PC-9 (cell line): ENCODE measurements around the gene B9D1. TPM values are rescaled to one million over a fixed set of nuclear protein-coding genes. Genes with fewer than 3 reads are reported as not detected.

Experiments used
- BruUV-seq: library from RNA; stranded (reverse); fragments of 400-500 nt; replicated peaks from 2 replicates; lab custom pipeline; 2021; lab: Mats Ljungman, UMichigan
- CTCF ChIA-PET: fragments of 300-600 bp; sonication (Branson Sonifier 250); formaldehyde crosslinking; loops from one replicate; lab custom pipeline; 2022; ENCODE audit warnings: antibody characterized with exemption; lab: Charles Lee
- POLR2A ChIA-PET: fragments of 300-600 bp; sonication (Branson Sonifier 250); formaldehyde crosslinking; loops from one replicate; lab custom pipeline; 2022; ENCODE audit warnings: antibody characterized with exemption; ENCODE audit not compliant: unreplicated experiment; lab: Charles Lee
- DNase-seq, 2 experiments: peaks; one replicate each; pipeline versions ENCODE4 v3.0.0 to v3.0.0-alpha.2; 2015 to 2022; ENCODE audit warnings: mixed read lengths in 1 of 2
- H2AFZ ChIP-seq: fragments of 200-600 bp; sonication (generic); 2 replicates; pipeline ENCODE4 v1.8.1; 2017; ENCODE audit warnings: antibody characterized with exemption
- H3F3A ChIP-seq: fragments of 200-600 bp; sonication (generic); 2 replicates; pipeline ENCODE4 v1.8.1; 2017; ENCODE audit warnings: antibody characterized with exemption, mild to moderate bottlenecking, low read depth; ENCODE audit not compliant: insufficient read depth
- H3K27ac ChIP-seq: fragments of 200-600 bp; sonication (generic); 2 replicates; pipeline ENCODE4 v1.6.1; 2016; ENCODE audit warnings: mixed run types
- H3K27me3 ChIP-seq: fragments of 200-600 bp; sonication (generic); 2 replicates; pipeline ENCODE4 v1.6.1; 2016; ENCODE audit warnings: low read depth, mixed run types; ENCODE audit not compliant: insufficient read depth
- H3K36me3 ChIP-seq: fragments of 200-600 bp; sonication (generic); 2 replicates; pipeline ENCODE4 v1.6.1; 2016; ENCODE audit warnings: low read depth, mixed run types
- H3K4me1 ChIP-seq: fragments of 200-600 bp; sonication (generic); replicated peaks from 2 replicates; pipeline ENCODE4 v1.6.1; 2016; ENCODE audit warnings: mixed run types; ENCODE audit not compliant: insufficient read depth
- H3K4me2 ChIP-seq: fragments of 200-600 bp; sonication (generic); 2 replicates; pipeline ENCODE4 v1.6.1; 2017; ENCODE audit warnings: mixed run types
- H3K4me3 ChIP-seq: fragments of 200-600 bp; sonication (generic); 2 replicates; pipeline ENCODE4 v1.6.1; 2016; ENCODE audit warnings: mixed run types
- H3K79me2 ChIP-seq: fragments of 200-600 bp; sonication (generic); 2 replicates; pipeline ENCODE4 v1.6.1; 2017; ENCODE audit warnings: low read depth, mixed run types
- H3K9me2 ChIP-seq: fragments of 200-600 bp; sonication (generic); 2 replicates; pipeline ENCODE4 v1.8.1; 2017; ENCODE audit warnings: mild to moderate bottlenecking; ENCODE audit not compliant: insufficient read depth
- H3K9me3 ChIP-seq: fragments of 200-600 bp; sonication (generic); 2 replicates; pipeline ENCODE4 v1.8.1; 2016; ENCODE audit warnings: low read depth; ENCODE audit not compliant: insufficient read depth
- H4K20me1 ChIP-seq: fragments of 200-600 bp; sonication (generic); 2 replicates; pipeline ENCODE4 v1.8.1; 2017; ENCODE audit not compliant: insufficient read depth
- CTCF ChIP-seq: fragments of 200-600 bp; sonication (generic); conservative IDR thresholded peaks from 2 replicates; pipeline ENCODE4 v1.6.1; 2017; ENCODE audit warnings: mixed run types, antibody characterized with exemption, mild to moderate bottlenecking, moderate library complexity
- EZH2 ChIP-seq: fragments of 200-600 bp; sonication (generic); IDR thresholded peaks from 2 replicates; pipeline ENCODE4 v1.8.0; 2017; ENCODE audit warnings: antibody characterized with exemption, low read depth
- intact Hi-C: fragments of 100-400 bp; cut with micrococcal nuclease; formaldehyde crosslinking; loops from one replicate; pipeline ENCODE4 v1.10.0; 2022; ENCODE audit not compliant: unreplicated experiment
- total RNA-seq: library from RNA; stranded (reverse); gene quantifications from 2 replicates; pipeline ENCODE4 v1.2.3, GENCODE V29; 2021

Gene B9D1
- total RNA-seq, 1 experiment from 2014 or later, result 40.2 TPM

- H4K20me1 ChIP-seq, result no peaks in the 10 kb centered on the region
- ChIA-PET POLR2A (interaction anchor here (0.5 kb wide), 1 partner anchor 383 kb away, joined by 18 read pairs; no protein-coding TSS in a partner anchor), CTCF (no interaction called here)
- no peak for TF ChIP-seq CTCF
- no peak for TF ChIP-seq EZH2
- H3K4me2 ChIP-seq, result no peak overlapping the region
- H3K79me2 ChIP-seq, result no peaks in the 10 kb centered on the region
- no TSS peak for BruUV-seq
- H3K27me3 ChIP-seq, result no peaks in the 10 kb centered on the region
- H2AFZ ChIP-seq, result no peak overlapping the region
- H3K9me3 ChIP-seq, result no peaks in the 10 kb centered on the region
- H3F3A ChIP-seq, result no peaks in the 10 kb centered on the region
- H3K27ac ChIP-seq, result no peak overlapping the region
- H3K4me3 ChIP-seq, result no peak overlapping the region
- DNase-seq, result no peak
- intact Hi-C loops, result no loop called here
- no peaks in the 10 kb centered on the region for H3K4me1 ChIP-seq
- no peaks in the 10 kb centered on the region for H3K9me2 ChIP-seq
- no peaks in the 10 kb centered on the region for H3K36me3 ChIP-seq
These were observed 6.7 kb upstream of the B9D1 start for GRCh38 chr17:19369107-19369778.

GRCh38 chr17:19368229-19368628 lies 5.7 kb upstream of the B9D1 start:
- Histone ChIP-seq H3K27me3 (no peaks in the 10 kb centered on the region), H3F3A (peaks cover under 1% of the 10 kb centered on the region), H3K79me2 (no peaks in the 10 kb centered on the region), H4K20me1 (no peaks in the 10 kb centered on the region), H3K9me3 (no peaks in the 10 kb centered on the region), H3K4me2 (no peak overlapping the region), H3K4me3 (no peak overlapping the region), H3K36me3 (no peaks in the 10 kb centered on the region), H3K27ac (no peak overlapping the region), H3K4me1 (peaks cover 3% of the 10 kb centered on the region), H3K9me2 (no peaks in the 10 kb centered on the region), H2AFZ (no peak overlapping the region)
- ChIA-PET POLR2A (no interaction called here), CTCF (no interaction called here)
- intact Hi-C loops, result no loop called here
- BruUV-seq, result no TSS peak
- no peak for DNase-seq
- TF ChIP-seq EZH2 (no peak), CTCF (no peak)

- intact Hi-C loops, result no loop called here
- CTCF ChIA-PET, result no interaction called here
- no TSS peak for BruUV-seq
These were observed 4.1 kb upstream of the B9D1 start for GRCh38 chr17:19366637-19366972.

More at GRCh38 chr17:19366637-19366972, 4.1 kb upstream of the B9D1 start:
- no peaks in the 10 kb centered on the region for H3K9me3 ChIP-seq
- no peak overlapping the region for H2AFZ ChIP-seq
- H3K27ac ChIP-seq, result no peak overlapping the region
- H3F3A ChIP-seq, result peaks cover 6% of the 10 kb centered on the region
- H4K20me1 ChIP-seq, result no peaks in the 10 kb centered on the region
- TF ChIP-seq CTCF (no peak), EZH2 (no peak)
- H3K27me3 ChIP-seq, result no peaks in the 10 kb centered on the region
- DNase-seq, result no peak
- H3K4me1 ChIP-seq, result peaks cover 7% of the 10 kb centered on the region
- no peaks in the 10 kb centered on the region for H3K36me3 ChIP-seq
- H3K9me2 ChIP-seq, result no peaks in the 10 kb centered on the region
- POLR2A ChIA-PET, result no interaction called here
- H3K79me2 ChIP-seq, result peaks cover 6% of the 10 kb centered on the region
- H3K4me2 ChIP-seq, result no peak overlapping the region
- no peak overlapping the region for H3K4me3 ChIP-seq
